GM12864 (cell line): ENCODE results near the gene RAPGEF4.

ENCODE experiments used
- DNase-seq: peaks from one replicate; pipeline ENCODE4 v3.0.0-alpha.2; 2011; ENCODE audit warnings: low read depth
- H3K4me3 ChIP-seq: 2 replicates; pipeline ENCODE4 v1.5.1; 2011; ENCODE audit warnings: mild to moderate bottlenecking, low read depth, low read length, control low read depth
- CTCF ChIP-seq: IDR thresholded peaks from 2 replicates; pipeline ENCODE4 v1.5.1; 2011; ENCODE audit warnings: low read depth, mild to moderate bottlenecking, moderate library complexity, low read length, control low read depth, inconsistent platforms; ENCODE audit errors: missing control alignments

Gene RAPGEF4

GRCh38 chr2:173062801-173063200 lies 327.2 kb downstream of the RAPGEF4 start:
- no peak overlapping the region for H3K4me3 ChIP-seq
- no peak for DNase-seq
- no peak for TF ChIP-seq CTCF

- DNase-seq: no peak
- no peak overlapping the region for H3K4me3 ChIP-seq
- no peak for TF ChIP-seq CTCF
Measured at GRCh38 chr2:173064151-173064805, 328.6 kb downstream of the RAPGEF4 start.

- DNase-seq: no peak
- no peak overlapping the region for H3K4me3 ChIP-seq
Measured at GRCh38 chr2:173066887-173067676, 331.4 kb downstream of the RAPGEF4 start.

GRCh38 chr2:173075056-173075780 lies 339.6 kb downstream of the RAPGEF4 start:
- peak overlapping the region; percentile 88 for H3K4me3 ChIP-seq
- DNase-seq: no peak
- TF ChIP-seq CTCF: no peak

More at GRCh38 chr2:173066887-173067676, 331.4 kb downstream of the RAPGEF4 start:
- TF ChIP-seq CTCF: no peak

GRCh38 chr2:173075781-173076580 lies 340.3 kb downstream of the RAPGEF4 start, which contains the start of gene MAP3K20:
TSS of gene MAP3K20 (plus strand) at chr2:173075846. CDS start at chr2:173091032, 15,186 bp downstream.
- peak; percentile 26 for DNase-seq
- peak within 1 kb of the TSS; percentile 88 for H3K4me3 ChIP-seq
- TF ChIP-seq CTCF: peak; percentile 41

GRCh38 chr2:173076581-173077345 lies 341.1 kb downstream of the RAPGEF4 start:
- peak; percentile 25 for DNase-seq
- no peak for TF ChIP-seq CTCF
- peak overlapping the region; percentile 88 for H3K4me3 ChIP-seq
